ENCODE measurements around the gene KCNQ1.

Gene KCNQ1

GRCh38 chr11:2699531-2700414, 255.0 kb downstream of the KCNQ1 start, which contains the start of gene KCNQ1OT1:
Gene KCNQ1OT1 (minus strand): TSS chr11:2699994.
- peak; percentile 83 to 84 for DNase-seq (ENCODE audit: low read depth in 2 of 2)

GRCh38 chr11:2700415-2701211, 255.8 kb downstream of the KCNQ1 start:
- DNase-seq (ENCODE audit: low read depth in 2 of 2), result no peak

GRCh38 chr11:2701230-2701629, 256.4 kb downstream of the KCNQ1 start:
- no peak for DNase-seq (ENCODE audit: low read depth in 2 of 2)

- no peak for DNase-seq (ENCODE audit: low read depth in 2 of 2)
These were observed 257.2 kb downstream of the KCNQ1 start for GRCh38 chr11:2701898-2702434.

GRCh38 chr11:2702771-2703362, 258.1 kb downstream of the KCNQ1 start:
- no peak for DNase-seq (ENCODE audit: low read depth in 2 of 2)

- DNase-seq (ENCODE audit: low read depth in 2 of 2), result peak; percentile 49 to 54
These were observed 258.7 kb downstream of the KCNQ1 start for GRCh38 chr11:2703363-2704141.

GRCh38 chr11:2704356-2704755, 259.5 kb downstream of the KCNQ1 start:
- no peak for DNase-seq (ENCODE audit: low read depth in 2 of 2)

GRCh38 chr11:2704896-2705606, 260.2 kb downstream of the KCNQ1 start:
- DNase-seq (ENCODE audit: low read depth in 2 of 2), result no peak

- no peak for DNase-seq (ENCODE audit: low read depth in 2 of 2)
These were observed 261.5 kb downstream of the KCNQ1 start for GRCh38 chr11:2706321-2706720.

GRCh38 chr11:2707736-2708135, 262.9 kb downstream of the KCNQ1 start:
- no peak for DNase-seq (ENCODE audit: low read depth in 2 of 2)

- no peak for DNase-seq (ENCODE audit: low read depth in 2 of 2)
These were observed 263.4 kb downstream of the KCNQ1 start for GRCh38 chr11:2708151-2708581.

GRCh38 chr11:2708757-2709281, 264.0 kb downstream of the KCNQ1 start:
- peak in 1 of 2 experiments; percentile 33 for DNase-seq (ENCODE audit: low read depth in 2 of 2)

- peak in 1 of 2 experiments; percentile 34 for DNase-seq (ENCODE audit: low read depth in 2 of 2)
These were observed 264.6 kb downstream of the KCNQ1 start for GRCh38 chr11:2709429-2709828.

- no peak for DNase-seq (ENCODE audit: low read depth in 2 of 2)
These were observed 266.4 kb downstream of the KCNQ1 start for GRCh38 chr11:2711161-2711560.

GRCh38 chr11:2713094-2713493, 268.3 kb downstream of the KCNQ1 start:
- DNase-seq (ENCODE audit: low read depth in 2 of 2), result no peak

GRCh38 chr11:2713661-2714462, 269.1 kb downstream of the KCNQ1 start:
- peak in 1 of 2 experiments; percentile 28 for DNase-seq (ENCODE audit: low read depth in 2 of 2)

- no peak for DNase-seq (ENCODE audit: low read depth in 2 of 2)
These were observed 269.6 kb downstream of the KCNQ1 start for GRCh38 chr11:2714463-2714800.

- no peak for DNase-seq (ENCODE audit: low read depth in 2 of 2)
These were observed 270.1 kb downstream of the KCNQ1 start for GRCh38 chr11:2714871-2715270.

GRCh38 chr11:2715716-2716350, 271.0 kb downstream of the KCNQ1 start:
- DNase-seq (ENCODE audit: low read depth in 2 of 2), result no peak
